H1 (cell line): Measurements from ENCODE around the gene GRM5. TPM values are rescaled to one million over a fixed set of nuclear protein-coding genes. Genes with fewer than 3 reads are reported as not detected.

ENCODE experiments used
- BRCA1 ChIP-seq: IDR thresholded peaks from 2 replicates; pipeline ENCODE4 v1.6.1; 2012; ENCODE audit warnings: low read depth, low read length, improper control_type of control experiment
- SP2 ChIP-seq: IDR thresholded peaks from 2 replicates; pipeline ENCODE4 v1.6.1; 2012; ENCODE audit warnings: mild to moderate bottlenecking, low read length, inconsistent platforms
- polyA plus RNA-seq, 7 experiments: library from polyadenylated mRNA; depleted of rRNA in 3 of 7; stranded (reverse) in 5 of 7; unstranded in 2 of 7; fragments of >200 nt in 5 of 7; fragments of 200-250 nt in 2 of 7; gene quantifications; 1 replicate in 5 of 7; 2 replicates in 1 of 7; 4 replicates in 1 of 7; pipeline versions ENCODE4 v1.2.1 to v1.2.3, GENCODE V29; 2011 to 2013; ENCODE audit warnings: missing spikeins in 2 of 7, mixed read lengths in 2 of 7
- total RNA-seq: library from RNA; stranded (reverse); fragmentation: NEBNext Ultra II Directional; extraction: Animal tissue kit (Norgen Biotek cat#: 25700); gene quantifications from 2 replicates; pipeline ENCODE4 v1.2.1, GENCODE V29; 2021
- TF ChIP-seq, protein P1 (sequence below): IDR thresholded peaks from 2 replicates; pipeline ENCODE4 v1.6.1; 2012; ENCODE audit warnings: inconsistent platforms

Gene GRM5
- total and polyA plus RNA-seq, 2 of the 8 experiments (the other 6 are each of a cell fraction or from before 2014, with no cell fraction given), result 0.15 to 0.43 TPM

DNA sequence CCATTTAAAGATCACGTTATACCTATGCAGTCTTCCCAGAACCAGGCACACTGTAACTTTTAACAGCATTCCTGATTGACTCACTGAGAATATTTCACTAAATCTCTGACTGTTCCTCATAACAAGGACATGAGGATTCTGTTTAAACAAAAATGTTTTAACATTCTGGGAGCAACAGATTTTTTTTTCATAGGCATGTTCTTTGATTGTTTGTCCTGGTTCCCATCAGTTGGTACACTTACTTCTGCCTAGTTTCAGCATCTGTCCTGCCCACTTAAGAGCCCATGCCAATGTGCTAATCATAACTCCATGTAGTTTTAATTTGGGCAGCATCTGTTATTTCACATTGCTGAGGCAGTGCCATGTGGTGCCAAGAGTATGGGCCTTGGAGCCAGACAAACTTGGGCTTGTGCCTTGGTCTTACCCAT is 589.8 kb downstream of the GRM5 start (continued):
- TF ChIP-seq, protein P1, sequence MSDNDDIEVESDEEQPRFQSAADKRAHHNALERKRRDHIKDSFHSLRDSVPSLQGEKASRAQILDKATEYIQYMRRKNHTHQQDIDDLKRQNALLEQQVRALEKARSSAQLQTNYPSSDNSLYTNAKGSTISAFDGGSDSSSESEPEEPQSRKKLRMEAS, result no peak
- TF ChIP-seq SP2 (no peak), BRCA1 (no peak)
